NOMO-1 (cell line): ENCODE results near the gene ANO9.
"Not testable (repeated sequence)": the region's sequence is repeated elsewhere in the genome, so short reads cannot be mapped to it uniquely, and the experiment has no call there.

Experiments
- DNase-seq, 2 experiments: peaks; one replicate each; lab custom pipeline; 2025; ENCODE audit not compliant: unreplicated experiment in 2 of 2; lab: John Stamatoyannopoulos, UW

The ANO9 gene

DNA sequence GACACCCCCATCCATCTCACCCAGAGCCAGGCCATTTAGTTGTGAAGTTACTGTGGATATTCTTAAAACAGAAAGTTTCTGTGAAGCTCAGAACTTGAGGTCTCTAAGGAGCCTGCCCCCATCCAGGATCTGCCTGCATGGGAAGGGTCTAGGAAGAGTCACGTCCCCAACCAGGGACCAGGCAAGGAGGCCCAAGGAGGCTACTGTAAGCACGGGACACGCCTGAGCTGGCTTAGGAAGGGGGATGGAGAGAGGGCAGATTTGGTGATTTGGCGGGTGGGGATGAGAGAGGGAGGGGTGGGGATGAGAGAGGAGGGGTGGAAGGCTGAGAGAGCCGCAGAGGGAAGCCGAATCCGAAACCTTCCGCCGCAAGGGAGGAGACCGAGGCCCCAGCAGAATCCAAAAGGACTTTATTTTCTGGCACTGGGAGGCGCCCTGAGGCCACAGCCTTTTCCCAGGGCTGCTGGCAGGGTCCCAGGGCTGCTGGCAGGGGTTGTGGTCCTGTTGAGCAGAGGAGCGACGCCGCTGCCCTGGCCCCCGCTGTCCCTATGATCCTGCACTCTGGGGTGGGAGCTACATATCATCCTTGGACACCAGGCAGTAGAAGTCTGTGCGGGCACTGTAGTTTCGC lies 36.4 kb downstream of the ANO9 start:
- no peak for DNase-seq

DNA sequence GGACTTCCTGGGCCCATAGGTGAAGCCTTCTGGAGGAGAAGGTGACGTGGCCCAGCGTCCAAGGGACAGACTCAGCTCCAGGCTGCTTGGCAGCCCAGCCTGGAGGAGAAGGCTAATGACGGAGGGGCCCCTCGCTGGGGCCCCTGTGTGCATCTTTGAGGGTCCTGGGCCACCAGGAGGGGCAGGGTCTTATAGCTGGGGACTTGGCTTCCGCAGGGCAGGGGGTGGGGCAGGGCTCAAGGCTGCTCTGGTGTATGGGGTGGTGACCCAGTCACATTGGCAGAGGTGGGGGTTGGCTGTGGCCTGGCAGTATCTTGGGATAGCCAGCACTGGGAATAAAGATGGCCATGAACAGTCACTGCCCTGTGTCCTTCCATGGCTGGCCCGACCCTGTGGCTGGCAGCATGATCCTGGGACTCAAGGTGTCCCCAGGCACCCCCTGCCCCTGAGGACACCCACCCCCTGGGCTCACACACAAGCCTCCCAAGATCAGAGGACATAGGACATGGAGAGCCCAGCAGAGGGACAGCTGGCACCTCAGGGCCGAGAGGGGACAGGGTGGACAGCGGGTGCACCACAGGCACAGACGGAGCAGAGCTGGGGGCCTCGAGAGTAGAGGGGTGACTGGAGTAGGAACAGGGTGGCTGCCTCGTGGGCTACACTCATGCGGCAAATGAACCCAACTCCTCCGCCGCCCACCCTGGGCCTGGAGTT lies 37.1 kb downstream of the ANO9 start:
- DNase-seq, result no peak

DNA sequence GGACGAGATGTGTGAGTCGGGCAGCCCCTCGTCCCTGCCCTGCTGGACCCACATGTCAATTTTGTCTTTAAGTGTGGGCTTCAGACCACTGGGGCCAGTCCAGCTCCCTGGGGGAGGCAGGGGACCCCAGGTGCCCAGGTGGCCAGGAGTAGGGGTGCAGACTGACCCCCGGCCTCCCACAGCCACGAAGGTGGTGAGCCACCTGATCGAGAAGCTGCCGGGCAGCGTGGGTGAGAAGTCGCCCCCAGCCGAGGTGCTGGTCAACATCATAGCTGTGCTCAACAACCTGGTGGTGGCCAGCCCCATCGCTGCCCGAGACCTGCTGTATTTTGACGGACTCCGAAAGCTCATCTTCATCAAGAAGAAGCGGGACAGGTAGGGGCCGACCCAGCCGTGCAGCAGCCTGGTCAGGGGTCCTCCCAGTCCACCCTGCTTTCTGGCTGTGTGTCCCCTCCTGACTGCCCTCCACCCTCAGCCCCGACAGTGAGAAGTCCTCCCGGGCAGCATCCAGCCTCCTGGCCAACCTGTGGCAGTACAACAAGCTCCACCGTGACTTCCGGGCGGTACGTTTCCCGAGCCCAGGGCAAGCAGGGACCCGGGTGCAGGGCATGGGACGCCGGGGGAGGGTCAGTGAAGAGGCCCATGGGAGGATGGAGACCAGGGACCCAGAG lies 37.9 kb downstream of the ANO9 start:
- no peak for DNase-seq

DNA sequence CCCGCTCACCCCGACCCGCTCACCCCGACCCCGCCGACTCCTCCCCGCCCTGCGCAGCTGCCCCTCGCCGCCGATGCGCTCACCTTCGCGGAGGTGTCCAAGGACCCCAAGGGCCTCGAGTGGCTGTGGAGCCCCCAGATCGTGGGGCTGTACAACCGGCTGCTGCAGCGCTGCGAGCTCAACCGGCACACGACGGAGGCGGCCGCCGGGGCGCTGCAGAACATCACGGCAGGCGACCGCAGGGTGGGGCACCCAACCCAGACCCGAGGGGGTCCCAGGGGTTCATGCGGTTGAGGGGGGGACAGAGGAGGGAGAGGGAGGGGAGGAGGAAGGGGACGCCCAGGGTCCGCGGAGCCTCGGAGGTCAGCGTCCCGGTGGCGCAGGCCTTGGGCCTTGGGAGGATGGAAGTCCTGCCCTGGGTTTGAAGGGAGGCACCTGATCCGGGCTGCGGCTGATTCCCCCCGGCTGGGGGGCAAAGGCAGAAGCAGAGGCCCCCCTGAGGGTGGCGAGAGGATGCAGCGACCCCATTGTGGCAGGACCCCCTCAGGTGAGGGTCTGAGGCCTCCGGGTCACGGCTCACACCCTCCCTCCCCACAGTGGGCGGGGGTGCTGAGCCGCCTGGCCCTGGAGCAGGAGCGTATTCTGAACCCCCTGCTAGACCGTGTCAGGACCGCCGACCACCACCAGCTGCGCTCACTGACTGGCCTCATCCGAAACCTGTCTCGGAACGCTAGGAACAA lies 38.6 kb downstream of the ANO9 start:
- no peak for DNase-seq

GRCh38 chr11:401196-401595 lies 40.6 kb downstream of the ANO9 start:
- not testable (repeated sequence) for DNase-seq

GRCh38 chr11:400241-400689 lies 41.5 kb downstream of the ANO9 start:
- DNase-seq, result no peak

DNA sequence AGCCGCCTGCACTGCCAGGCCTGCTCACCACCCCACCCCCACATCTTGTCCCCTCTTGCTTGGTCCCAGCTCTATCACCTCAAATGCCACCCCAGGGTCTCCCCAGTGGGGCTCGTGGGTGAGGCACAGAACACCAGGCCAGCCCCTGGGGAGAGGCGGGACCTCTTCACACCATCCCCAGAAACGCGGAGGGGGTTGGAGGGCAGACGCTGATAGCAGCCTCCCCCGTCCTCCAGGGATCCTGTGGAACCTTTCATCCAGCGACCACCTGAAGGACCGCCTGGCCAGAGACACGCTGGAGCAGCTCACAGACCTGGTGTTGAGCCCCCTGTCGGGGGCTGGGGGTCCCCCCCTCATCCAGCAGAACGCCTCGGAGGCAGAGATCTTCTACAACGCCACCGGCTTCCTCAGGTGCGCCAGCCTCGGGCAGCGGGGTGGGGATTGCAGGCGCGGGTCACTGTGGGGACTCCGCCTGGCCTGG lies 42.0 kb downstream of the ANO9 start:
- no peak for DNase-seq

- peak in 1 of 2 experiments; percentile 20 for DNase-seq
Observed at GRCh38 chr11:398826-399225, 43.0 kb downstream of the ANO9 start.

DNA sequence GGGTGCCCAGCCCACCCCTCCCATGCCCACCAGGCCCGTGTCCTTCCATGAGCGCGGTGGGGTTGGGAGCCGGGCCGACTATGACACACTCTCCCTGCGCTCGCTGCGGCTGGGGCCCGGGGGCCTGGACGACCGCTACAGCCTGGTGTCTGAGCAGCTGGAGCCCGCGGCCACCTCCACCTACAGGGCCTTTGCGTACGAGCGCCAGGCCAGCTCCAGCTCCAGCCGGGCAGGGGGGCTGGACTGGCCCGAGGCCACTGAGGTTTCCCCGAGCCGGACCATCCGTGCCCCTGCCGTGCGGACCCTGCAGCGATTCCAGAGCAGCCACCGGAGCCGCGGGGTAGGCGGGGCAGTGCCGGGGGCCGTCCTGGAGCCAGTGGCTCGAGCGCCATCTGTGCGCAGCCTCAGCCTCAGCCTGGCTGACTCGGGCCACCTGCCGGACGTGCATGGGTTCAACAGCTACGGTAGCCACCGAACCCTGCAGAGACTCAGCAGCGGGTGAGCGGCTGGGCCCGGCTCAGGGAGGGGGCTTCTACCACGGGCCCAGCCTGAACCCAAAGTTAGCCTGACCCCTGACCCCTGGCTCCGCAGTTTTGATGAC lies 44.8 kb downstream of the ANO9 start:
- peak; percentile 72 to 75 for DNase-seq

GRCh38 chr11:396511-396947 lies 45.3 kb downstream of the ANO9 start:
- DNase-seq, result peak in 1 of 2 experiments; percentile 31

DNA sequence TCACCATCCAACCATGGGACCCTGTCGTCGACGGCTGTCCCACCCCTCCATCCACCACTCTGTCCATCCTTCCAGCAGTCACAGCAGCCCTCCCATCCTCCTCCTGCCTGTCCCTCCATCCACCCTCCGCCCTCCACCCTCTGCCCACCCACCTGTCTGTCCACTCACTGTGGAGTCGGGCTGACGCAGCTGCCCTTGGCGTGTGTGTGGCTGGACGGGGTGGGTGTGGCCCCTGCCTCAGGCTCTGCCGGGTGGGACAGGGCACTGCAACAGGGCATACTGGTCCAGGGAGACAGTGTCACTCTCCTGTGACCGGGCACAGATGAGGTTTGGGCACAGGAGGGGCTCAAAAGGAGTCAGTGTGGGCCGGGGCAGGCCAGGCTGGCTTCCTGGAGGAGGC lies 45.9 kb downstream of the ANO9 start:
- no peak for DNase-seq

DNA sequence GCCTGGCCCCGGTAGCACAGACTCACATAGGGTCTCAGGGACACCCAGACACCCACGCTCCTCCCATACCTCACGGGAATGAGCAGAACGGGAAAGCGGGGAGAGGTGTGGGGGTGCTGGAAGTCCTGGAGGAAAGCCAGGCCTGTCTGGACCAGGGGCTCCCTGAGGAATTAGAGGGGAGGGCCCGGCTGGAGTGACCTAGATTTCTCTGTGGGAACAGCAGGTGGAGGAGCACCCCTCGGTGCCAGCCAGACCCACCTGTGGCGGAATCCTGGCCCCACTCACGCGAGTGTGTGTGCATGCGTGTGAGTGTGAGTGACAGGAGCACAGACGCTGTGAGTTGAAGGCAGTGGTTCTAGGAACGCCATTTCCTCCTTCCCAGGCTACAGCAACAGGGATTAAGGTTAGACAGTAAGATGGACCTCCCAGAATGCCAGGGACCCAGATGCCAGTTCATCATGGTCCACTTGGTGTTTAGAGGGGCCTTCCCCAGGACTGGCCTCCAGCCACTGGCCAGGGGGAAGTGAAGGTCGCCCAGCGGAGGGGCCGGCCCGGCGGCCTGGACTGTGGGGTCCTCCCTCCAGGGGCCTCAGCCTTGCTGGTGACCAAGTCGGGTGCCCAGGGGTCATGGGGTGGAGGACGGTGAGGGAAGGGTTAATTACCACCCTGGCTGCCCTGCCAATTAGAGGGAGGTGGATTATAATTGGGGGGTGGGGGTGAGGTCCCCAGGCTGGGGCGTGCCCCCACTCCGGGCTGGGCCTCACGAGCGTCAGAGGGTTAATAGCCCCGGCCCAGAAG lies 46.8 kb downstream of the ANO9 start:
- DNase-seq, result no peak

DNA sequence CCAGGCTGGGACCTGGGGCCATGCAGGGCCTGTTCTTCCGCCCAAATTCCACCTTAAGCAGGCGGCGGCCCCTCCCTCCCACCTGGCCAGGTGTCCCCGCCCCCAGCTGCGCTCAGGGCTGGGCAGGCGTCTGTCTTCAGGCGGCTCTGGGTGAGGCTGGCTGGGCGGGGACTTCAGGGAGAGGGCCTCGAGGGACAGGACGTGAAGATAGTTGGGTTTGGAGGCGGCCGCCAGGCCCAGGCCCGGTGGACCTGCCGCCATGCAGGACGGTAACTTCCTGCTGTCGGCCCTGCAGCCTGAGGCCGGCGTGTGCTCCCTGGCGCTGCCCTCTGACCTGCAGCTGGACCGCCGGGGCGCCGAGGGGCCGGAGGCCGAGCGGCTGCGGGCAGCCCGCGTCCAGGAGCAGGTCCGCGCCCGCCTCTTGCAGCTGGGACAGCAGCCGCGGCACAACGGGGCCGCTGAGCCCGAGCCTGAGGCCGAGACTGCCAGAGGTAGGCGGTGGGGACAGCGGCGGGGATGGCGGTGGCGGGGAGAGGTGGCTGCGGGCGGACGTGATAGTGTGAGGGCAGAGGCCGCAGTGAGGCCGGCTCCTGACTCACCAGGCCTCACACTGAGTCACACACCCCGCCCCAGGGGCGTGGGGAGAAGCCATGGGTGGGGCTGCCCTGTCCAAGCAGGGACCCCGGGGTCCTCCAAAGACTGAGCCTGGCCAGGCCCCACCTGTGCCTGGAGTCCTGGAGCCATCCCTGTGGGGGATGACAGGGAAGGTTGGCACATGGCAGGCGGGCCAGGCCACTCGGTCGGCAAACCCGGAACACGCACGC lies 47.6 kb downstream of the ANO9 start, which contains the start of gene PKP3:
PKP3 (plus strand) TSS at position 176 of the 824 bp plus-strand sequence; CDS start at position 260, 84 bp downstream.
- no peak for DNase-seq

DNA sequence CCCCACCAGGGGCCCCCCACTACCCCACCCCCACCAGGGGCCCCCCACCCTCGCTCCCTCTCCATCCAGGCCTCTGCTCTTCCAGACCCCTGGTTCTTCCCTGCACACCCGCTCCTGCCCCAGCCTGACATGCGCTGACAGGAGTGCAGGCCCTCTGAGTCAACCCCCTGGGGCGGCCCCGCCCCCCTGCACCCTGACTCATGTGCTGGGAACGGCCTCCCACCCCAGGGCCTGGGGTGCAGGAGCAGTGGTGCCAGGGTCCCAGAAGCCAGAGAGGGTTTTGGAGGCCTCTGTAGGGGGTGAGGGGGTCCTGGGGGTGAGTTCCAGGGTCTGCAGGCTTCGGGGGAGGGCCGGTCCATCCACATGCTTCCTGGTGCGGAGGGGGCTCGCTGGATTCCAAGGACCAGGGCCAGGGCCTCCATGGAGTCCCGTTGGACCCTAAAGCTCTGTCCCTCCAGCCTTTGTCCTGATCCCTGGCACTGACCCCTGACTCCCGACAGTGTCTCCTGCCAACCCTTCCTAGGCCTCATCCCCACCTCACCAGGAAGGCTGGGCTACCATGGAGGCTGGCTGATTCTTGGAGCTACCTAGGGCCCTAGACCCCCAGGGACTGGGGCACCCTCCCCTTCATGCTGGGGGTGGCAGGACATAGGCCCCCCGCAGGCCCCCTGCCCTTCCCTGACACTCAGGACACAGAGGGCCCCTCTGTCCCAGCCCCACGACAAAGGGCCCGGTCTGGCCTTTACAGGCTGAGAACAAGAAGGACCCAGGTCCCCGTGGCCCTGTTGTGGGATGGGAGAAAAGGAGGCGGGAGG lies 48.4 kb downstream of the ANO9 start:
- no peak for DNase-seq

DNA sequence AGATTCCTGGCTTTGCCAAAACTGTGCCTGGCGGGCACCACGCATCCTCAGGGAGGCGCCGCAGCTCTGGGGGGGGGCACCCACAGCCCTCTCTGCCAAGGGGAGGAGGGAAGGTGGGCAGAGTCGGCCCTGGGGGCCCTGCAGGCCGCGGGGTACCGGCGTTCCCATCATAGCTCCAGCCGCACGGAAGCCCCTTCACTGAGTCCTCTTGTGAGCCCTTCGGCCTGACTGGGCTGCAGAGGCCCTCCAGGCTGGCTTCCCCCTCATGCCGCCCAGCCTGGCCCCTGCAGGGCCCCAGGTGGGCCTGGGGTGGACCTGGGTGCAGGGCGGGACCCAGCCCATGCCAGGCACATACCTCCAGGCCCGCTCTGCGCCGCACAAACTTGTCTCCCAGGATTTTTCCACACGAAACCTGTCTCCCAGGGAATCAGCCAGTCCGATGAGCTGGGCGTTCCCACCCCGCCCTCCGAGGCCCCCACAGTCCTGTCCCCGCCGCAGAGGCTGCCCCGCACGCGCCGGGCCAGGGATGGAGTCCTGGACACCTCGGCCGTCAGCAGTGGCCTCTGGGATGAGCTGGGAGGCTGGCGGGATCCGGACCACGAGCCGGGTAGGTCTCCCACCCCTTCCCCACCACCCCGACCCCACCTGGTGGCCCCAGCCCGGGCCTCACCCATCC lies 49.6 kb downstream of the ANO9 start:
- no peak for DNase-seq

GRCh38 chr11:391117-392017 lies 50.4 kb downstream of the ANO9 start:
- DNase-seq, result no peak
